HG03097 (cell line): ENCODE data around the gene MGAT3.
"Not testable (repeated sequence)": the region's sequence is repeated elsewhere in the genome, so short reads cannot be mapped to it uniquely, and the experiment has no call there.

Experiments used
- ATAC-seq: cut with Tn5 transposase; IDR thresholded peaks from one replicate; pipeline ENCODE4 v1.9.1; 2021; ENCODE audit not compliant: unreplicated experiment, low FRiP score

Gene MGAT3

DNA sequence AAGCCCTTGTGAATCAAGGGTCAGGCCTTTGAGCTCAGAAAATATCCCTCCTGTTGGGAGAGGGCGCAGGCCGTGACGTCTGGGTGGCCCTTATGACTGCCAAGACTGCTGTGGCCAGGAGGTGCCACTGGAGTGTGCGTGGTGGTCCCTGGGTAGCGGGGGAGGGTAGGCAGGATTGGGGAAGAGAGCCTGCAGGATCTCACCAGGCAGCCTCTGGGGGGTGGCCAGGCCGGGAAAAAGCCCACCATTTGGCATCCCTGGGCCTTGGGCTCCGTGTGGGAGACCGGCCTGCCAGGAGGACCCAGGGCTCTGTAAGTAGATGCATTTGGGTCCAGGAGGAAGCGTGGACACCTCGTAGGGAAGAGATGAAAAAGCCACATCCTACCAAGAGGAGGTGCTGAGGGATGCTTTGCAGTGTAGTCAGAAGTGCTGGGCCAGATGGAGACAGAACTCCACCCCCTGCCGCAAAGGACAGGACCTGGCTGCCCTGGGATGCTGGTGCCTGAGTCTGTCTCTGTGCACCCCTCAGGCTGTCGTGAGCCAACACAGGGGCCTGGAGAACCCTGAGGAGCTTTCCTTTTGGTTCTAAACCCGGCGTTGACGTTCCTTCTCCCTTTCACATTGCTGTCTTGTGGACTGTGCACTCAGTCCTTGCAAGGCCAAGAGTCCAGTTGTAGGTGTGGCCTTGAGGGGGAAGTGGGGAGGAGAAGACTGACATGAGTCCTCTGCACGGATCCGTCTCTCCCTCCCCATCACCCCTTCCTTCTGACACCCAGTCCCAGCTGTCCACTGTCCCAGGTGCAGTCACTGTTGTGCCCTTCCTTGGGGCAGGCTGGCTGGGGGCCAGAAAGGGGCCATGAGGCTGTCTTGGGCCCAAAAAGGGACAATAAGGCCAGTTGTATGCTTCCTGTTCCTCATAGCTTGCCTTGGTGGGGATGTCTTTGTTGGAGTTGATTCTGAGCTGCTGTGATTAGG, 32.6 kb downstream of the MGAT3 start:
- ATAC-seq, result no peak

DNA sequence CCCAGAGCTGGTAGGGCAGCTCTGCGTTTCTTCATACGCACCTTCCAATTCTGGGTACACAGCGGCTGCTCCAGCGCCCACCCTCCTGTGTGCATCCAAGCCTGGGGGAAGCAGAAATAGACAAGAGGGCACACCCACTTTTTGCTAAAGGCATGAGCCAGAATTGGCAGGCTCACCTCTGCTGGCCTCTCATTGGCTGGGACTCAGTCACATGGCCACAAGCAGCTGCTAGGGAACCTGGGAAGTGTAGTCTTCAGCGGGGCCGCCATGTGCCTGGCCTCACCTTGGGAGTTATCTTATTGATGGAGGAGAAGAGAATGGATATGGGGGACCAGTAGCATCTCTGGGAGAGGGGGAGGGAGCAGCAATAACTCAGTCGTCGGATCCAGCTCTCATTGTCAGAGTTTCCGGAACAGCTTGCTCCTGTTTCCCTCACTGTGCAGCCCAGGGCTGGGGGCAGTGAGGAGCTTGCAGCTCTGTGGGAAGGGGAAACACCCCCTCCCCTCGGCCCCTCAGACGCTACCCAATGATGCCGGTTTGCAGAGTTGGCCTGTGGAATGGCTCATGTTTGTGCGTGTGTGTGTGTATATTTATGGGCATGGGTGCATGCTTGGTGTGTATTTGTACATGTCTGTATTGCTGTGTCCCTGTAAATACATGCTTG, 33.5 kb downstream of the MGAT3 start:
- no peak for ATAC-seq

DNA sequence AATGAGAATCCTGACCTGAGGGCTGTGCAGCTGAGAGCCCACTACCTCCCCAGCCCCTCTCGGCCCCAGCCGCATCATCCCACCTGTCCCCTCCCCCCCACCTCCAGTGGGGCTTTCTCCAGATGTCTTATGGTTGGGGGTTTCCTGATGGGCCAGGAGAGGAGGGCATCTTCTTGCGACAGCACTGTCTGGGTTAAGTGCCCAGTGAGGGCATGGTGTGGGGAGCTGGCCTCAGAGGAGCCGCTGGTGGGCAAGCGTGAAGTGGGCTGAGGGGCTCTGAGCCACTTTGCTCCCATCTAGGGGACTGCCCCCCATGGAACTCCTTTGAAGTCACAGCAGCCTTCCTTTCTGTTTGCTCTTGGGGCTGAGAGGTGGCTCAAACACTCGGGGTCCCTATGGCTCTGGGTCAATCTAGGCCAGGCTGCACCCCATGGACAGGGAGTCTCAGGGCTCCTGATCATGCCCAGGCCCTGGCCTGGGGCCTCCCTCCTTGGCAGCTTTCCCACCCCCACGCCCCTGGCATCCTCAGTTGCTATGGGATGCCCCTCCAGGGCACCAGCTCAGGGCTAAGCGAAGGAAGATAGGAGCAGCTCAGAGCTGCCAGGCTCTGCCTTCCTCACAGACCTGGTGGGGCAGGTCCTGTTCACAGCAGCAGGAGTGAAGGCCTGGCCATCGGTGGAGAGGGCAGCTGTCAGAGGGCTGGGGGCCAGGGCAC, 34.3 kb downstream of the MGAT3 start:
- no peak for ATAC-seq

DNA sequence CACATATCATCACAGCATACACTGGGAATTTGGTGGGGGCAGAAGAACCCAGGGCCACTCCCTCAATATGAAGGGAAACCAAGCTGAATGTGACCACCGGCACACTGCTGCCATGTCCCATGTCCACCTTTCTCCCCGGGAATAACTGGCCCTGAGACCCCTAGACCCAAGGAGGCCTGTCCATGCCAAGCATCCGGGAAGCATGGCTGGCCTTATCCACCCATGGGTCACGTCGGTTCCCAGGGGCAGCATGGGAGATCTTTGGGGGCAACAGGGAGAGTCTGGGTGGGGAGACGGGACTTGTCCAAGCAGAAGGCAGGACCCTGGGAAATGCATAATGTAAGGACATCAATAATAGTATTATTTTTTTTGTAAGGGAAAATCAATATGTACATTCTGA, 34.9 kb downstream of the MGAT3 start:
- no peak for ATAC-seq

DNA sequence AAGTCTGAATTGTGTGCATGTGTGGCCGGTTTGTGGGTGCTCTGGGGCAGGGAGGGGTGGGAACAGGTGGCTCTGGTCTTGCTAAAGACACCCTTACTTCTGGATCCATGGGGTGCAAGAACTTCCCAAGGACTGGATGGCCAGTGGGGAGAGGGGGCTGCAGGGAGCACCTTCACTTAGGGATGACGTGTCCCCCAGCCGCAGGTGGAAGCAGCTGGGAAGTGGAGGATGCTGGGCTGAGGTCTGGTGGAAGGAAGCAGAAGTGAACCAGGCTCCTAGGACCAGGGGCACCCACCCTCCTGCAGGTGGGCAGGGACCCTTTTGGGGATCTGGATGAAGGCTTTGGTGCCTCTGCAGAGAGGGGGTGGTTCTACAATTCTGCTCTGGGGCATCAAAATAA, 35.4 kb downstream of the MGAT3 start:
- no peak for ATAC-seq

DNA sequence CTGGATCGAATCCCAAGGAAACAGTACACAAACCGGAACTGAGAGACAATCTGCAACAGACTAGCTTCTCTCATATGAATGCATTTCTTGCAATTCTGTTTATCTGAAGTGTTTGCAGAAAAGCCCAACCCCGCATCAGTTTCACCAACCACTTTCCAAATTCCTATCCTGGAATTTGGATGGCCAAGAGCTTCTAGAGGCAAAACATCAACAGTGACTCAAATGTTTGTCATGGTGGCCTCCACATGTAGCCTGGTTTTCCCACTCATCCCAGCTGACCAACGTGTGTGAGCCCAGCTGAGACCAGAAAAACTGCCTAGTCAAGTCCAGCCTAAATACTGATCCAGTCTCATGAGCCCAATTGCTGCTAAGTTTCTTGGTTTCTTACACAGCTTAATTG, 36.9 kb downstream of the MGAT3 start:
- no peak for ATAC-seq

DNA sequence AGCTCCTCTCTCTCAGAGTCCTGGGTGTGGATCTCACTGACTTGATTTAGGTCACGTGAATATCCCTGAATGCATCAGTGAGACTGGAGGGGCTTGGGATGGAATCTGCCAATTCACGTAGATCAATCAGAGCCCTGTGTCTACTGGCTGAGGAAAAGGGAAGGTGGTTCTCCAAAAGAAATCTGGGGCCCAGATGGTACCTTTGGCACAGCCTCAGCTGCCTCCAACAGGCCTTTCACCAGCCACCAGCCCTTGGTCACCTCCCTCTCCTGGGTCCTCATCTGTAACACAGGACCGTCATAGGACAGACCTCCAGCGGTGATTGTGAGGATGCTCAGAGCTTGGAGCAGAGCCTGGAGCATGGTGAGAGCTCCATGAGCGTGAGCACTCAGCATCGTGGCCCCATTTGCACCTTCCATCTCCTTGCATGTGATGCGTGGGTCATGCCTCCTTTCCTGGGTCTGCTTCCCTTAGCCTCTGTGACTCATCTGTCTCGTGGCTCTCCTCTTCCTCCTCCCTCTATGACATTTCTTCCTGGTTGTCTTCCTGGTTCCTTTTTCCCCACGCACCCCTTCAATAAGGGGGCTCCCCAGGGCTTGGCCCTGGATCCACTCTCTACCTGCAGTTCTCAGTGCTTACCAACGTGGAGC, 37.8 kb downstream of the MGAT3 start:
- ATAC-seq, result no peak

DNA sequence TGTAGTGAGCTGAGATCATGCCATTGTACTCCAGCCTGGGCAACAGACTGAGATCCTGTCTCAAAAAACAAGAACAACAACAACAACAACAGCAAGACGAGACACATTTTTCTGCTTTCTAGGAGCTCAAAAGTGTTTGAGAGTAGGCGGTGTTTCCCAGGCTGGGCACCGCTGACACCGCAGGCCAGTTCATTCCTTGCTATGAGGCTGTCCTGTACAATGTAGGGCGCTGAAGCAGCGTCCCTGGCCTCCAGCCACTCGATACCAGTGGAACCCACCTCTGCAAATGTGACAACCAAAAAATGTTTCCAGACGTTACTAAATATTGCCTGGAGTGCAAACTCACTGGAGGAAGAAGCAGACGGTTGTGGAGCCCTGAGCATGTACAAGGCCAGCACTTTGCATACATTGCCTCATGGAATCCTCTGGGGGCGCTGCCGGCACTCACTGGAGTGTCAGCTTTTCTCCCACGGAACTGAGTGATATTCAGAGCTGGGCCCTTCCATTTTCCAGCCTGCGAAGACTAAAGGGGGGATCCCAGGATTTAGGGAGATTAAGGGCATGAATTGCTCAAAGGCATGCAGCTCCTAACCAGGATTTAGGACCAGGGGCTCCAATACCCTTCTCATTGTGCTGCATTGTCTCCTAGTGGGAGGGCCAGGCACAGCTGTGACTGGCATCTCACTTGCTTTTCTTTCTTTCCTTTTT, 39.5 kb downstream of the MGAT3 start:
- no peak for ATAC-seq

DNA sequence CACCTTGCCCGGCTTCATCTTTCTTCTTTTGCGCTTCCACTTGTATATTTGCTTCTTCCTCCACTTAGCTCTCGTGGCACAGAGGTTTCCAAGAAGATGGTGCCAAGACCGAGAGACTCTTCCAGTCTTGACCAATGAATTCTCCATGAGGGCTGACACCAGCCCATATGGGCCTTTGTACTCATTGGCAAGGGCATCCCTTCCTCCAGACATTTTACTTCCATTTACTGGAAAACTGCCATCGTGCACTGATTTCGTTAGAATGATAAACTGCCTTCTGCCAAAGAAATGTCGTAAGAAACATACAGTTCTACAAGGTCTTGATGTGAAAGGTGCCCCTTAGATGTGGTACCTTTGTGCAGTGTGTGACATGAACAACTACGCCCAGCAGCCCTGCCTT, 40.6 kb downstream of the MGAT3 start:
- no peak for ATAC-seq

DNA sequence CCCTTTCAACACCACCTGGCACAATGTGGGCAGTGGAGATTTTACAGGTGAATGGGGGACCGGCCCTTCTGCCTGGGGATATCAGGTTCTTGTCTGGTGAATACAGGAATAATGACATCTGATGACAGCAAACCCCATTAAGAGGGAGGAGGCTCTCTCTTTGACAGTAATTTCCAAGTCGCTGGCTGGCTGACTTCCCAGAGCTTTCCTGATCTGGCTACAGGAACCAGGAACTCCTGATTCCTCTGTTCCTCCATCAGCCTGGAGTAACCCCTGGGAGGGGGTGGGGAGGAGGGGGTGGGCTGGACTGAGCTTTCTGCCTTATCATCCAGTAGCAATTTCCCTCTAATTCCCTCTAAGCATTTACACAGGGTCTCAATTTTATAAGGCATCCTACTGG, 41.6 kb downstream of the MGAT3 start:
- ATAC-seq, result no peak

DNA sequence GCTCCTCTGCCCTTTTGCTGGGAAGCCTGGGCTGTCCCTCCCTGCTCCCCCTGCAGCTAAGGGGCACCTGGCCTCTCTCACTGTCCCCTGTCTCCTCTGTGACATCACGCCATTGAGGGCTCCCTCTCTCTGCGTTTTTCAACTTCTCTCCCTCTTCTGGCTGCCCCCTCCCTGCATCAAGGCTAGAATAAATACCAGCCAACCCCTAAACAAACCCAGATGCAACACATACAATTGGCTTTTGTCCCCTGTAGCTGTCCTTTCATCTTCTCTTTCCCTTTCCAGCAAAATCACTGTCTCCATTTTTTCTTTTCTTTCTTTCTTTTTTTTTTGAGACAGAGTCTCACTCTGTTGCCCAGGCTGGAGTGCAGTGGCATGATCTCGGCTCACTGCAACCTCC, 42.0 kb downstream of the MGAT3 start:
- ATAC-seq, result no peak

DNA sequence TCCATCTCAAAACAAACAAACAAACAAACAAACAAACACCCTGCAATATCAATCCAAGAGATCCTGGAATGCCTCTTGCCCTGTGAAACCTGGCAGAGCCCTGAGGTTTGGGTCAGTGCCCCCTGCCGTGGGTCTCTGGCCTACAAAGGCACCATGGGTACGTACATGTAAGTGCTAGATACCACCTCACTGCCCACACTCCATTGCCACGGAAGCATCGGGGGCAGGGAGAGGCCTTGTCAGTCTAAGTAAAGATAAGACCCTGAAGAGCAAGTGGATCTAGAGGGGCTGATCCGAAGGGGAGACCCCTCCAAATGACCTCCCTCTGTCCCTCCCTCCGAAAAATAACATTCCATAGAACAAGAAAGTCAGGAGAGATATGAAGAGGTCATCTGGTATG, 43.3 kb downstream of the MGAT3 start:
- no peak for ATAC-seq

DNA sequence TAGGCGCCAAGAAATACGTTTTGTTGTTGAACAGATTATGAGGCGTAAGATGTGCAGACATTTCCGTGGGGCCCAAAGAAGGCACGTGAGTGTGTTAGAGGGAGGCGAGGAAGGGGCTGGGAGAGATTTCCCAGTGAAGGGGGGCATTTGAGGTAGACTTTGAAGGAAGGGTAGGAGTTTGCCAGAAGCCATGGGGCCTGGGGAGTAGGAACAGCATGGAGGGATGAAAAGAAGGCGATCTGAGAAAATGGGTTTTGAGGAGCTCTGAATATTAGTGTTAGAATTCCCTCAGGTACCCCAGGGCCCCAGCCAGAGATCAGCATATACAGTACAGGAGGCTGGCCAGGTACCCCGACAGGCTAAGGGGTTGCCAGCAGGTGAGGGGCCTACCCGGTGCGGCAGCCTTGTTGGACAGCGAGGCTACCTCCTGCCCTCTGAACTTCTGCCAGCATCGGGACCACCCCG, 44.9 kb downstream of the MGAT3 start:
- ATAC-seq, result no peak

DNA sequence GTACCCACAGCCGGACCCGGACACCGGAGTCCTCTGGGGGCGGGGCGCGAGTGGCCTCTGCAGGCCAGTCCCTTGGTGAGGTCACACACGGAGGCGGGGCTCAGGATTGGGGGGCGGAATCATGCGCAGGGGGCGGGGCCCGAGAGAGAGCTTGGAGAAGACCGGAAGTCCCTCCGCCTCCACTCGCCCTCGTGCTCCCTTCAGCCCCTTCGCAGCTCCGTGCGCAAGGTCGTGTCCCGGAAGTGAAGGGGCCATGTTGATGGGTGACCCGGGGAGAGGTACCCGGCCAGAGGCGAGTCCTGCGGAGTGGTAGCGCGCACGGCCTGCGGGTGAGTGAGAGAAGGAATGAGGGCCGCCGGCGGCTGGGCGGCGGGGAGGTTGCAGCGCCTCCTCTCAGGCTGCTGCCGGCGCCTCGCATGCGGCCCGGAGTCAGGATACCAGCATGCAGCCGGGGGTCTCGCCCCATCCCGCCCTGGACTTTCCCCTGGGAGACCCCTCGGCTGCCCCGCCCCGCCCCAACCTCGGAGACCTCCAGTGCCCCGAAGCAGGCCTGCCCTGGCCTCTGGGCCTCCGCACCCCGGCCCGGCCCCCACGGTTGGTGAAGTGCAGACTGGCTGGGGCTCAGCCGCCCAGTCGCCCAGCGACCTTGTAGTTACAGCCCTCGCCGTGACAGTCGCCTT, 45.4 kb downstream of the MGAT3 start, which contains the start of gene MIEF1:
MIEF1 (plus strand) TSS at position 182 of the 680 bp plus-strand sequence. CDS start 9,005 bp downstream, outside the sequence.
- ATAC-seq, result peak; percentile 84

DNA sequence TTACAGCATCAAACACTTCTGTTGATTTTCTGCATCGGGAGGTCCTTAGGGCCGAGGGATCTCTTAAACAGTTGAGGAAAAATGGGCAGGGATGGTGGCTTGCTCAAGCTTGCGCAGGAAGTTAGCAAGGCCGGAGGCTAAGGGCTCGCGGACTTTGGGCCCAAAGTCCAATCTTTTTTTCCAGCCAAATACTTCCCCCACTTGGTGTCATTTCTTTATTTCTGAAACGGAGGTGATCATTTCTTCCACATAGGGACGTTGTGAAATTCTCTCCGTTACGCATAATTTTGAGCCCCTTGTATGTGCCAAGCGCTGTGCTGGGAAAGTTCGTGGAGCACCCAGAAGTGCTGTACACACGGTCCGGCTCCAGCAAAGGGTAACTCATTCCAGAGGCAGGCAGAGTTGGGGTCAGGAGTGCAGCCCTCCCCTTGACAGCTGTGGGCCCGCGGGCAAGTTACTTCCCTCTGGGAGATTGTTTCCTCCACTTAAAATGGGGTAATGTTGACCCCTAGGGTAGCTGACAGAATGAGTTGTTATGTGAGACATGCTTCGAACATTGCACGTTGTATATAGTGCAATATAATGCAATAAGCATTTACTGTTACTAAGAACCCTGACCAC, 46.1 kb downstream of the MGAT3 start:
- ATAC-seq, result no peak

DNA sequence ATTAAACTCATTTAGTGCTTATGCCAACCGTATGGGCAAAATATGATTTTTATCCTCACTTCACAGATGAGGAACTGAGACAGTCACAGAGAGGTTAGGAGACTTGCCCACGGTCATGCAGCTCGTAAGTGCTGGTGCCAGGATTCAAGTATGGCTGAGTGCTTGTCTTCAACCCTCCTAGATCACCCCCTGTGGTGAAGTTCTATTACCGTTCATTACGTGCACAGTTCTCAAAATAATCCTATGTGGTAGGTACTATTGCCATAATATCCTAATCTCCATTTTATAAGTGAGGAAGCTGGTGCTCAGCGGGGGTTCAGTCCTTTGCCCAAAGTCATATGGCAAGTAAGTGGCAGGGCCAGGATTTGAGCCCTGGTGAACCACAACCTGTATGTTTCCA, 46.8 kb downstream of the MGAT3 start:
- no peak for ATAC-seq

DNA sequence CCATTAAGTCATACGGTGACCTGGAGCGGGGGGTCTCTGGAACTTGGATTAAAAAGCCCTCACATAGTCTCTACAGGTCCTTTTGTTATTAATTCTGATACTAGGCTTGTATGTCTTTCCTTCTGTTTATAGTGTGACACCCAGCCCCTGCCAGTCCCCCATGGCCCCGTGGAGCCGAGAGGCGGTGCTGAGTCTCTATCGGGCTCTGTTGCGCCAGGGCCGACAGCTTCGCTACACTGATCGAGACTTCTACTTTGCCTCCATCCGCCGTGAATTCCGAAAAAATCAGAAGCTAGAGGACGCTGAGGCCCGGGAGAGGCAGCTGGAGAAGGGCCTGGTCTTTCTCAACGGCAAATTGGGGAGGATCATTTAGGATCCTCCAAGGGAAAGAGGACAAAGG, 47.3 kb downstream of the MGAT3 start:
- ATAC-seq, result no peak

DNA sequence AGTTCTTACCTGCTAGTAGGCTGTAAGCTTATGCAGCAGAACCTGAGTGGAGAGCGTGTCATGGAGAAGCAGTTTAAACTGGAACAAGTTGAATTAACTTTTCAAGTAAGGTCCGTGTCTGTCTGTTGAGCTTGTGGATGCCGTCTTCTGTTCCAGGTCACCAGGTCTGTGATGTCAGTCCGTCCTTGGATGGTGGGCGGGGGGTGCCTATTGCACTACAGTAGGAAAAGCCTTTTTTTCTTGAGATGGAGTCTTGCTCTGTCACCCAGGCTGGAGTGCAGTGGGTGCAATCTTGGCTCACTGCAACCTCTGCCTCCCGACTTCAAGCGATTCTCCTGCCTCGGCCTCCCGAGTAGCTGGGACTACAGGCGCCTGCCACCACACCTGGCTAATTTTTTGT, 50.2 kb downstream of the MGAT3 start:
- ATAC-seq, result not testable (repeated sequence)

DNA sequence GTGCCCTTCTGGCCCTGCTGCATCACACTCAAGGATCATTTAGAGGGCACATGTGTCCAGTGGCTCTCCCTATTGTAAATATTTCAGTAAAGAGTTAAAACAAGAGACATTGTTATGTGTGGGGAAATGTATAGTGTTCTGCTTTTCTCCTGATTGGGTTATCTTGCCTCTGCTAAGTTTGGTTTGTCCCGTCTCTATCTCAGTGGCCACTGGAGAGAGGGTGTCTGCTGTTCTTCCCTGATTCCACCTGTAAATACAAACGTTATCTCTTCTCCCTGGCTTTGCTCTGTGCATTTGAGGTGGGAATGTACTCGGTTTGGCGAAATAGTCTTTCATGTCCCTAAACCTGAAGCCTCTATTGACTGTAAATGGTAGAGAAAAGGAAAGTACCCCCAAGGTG, 51.6 kb downstream of the MGAT3 start:
- no peak for ATAC-seq
